ENCODE data around the gene PGAP1.

The PGAP1 gene

GRCh38 chr2:196873511-196873910, 53.0 kb downstream of the PGAP1 start:
- Histone ChIP-seq H3K9ac (ENCODE audit: low read depth, low read length, poor library complexity) (no peak overlapping the region), H2AK5ac (ENCODE audit: low read depth, low read length) (no peak overlapping the region), H2BK120ac (ENCODE audit: low read depth, low read length) (no peak overlapping the region), H3K4me1 (ENCODE audit: control insufficient read depth in 2 of 2, insufficient read depth in 1 of 2, low read depth in 1 of 2, low read length in 2 of 2) (no peaks in the 10 kb centered on the region), H3K27ac (replicated peaks; ENCODE audit: low read length) (no peak overlapping the region), H3K36me3 (replicated peaks in 1 of 2; ENCODE audit: control insufficient read depth in 2 of 2, insufficient read depth in 2 of 2, low read length in 2 of 2) (peaks cover 8 to 97% of the 10 kb centered on the region in 2 donors), H3K4me3 (ENCODE audit: low read length in 2 of 2) (no peak overlapping the region), H4K8ac (ENCODE audit: low read depth, low read length) (no peak overlapping the region), H3K23ac (ENCODE audit: low read depth, low read length, poor library complexity) (no peak overlapping the region), H3K4me2 (ENCODE audit: insufficient read depth, low read length, poor library complexity, severe bottlenecking) (no peak overlapping the region), H4K91ac (ENCODE audit: low read depth, low read length, poor library complexity) (no peak overlapping the region), H3K4ac (ENCODE audit: low read length) (no peak overlapping the region), H2BK12ac (ENCODE audit: low read length) (no peak overlapping the region), H2BK5ac (ENCODE audit: low read length) (no peak overlapping the region), H2BK15ac (ENCODE audit: low read length) (no peak overlapping the region), H3K14ac (ENCODE audit: low read length) (no peak overlapping the region), H3K18ac (ENCODE audit: low read length) (no peak overlapping the region), H3K79me1 (ENCODE audit: low read depth, low read length) (no peaks in the 10 kb centered on the region), H3K27me3 (ENCODE audit: control insufficient read depth in 3 of 3, insufficient read depth in 3 of 3, low read depth in 1 of 3, low read length in 3 of 3) (no peaks in the 10 kb centered on the region), H3K9me3 (replicated peaks in 1 of 2; ENCODE audit: control insufficient read depth in 2 of 2, insufficient read depth in 1 of 2, low read depth in 1 of 2, low read length in 2 of 2) (no peaks in the 10 kb centered on the region), H2AFZ (ENCODE audit: low read length) (no peak overlapping the region)
- DNase-seq (ENCODE audit: low spot score): no peak
- no CpG with 5 or more reads among the region's 1 CpG for WGBS, 2 donors (ENCODE audit: extremely low coverage in 2 of 2, insufficient read length in 2 of 2, insufficient replicate concordance in 1 of 2)

- H2AFZ ChIP-seq (ENCODE audit: low read length): no peak overlapping the region
- H3K14ac ChIP-seq (ENCODE audit: low read length): no peak overlapping the region
- no peak overlapping the region for H4K8ac ChIP-seq (ENCODE audit: low read depth, low read length)
- no peak overlapping the region for H2BK120ac ChIP-seq (ENCODE audit: low read depth, low read length)
- no peak overlapping the region for H3K18ac ChIP-seq (ENCODE audit: low read length)
- H2BK15ac ChIP-seq (ENCODE audit: low read length): no peak overlapping the region
- H3K9me3 ChIP-seq (replicated peaks in 1 of 2; ENCODE audit: control insufficient read depth in 2 of 2, insufficient read depth in 1 of 2, low read depth in 1 of 2, low read length in 2 of 2): peaks cover 0 to 13% of the 10 kb centered on the region in 2 donors
- no peak overlapping the region for H2BK12ac ChIP-seq (ENCODE audit: low read length)
- H3K27ac ChIP-seq (replicated peaks; ENCODE audit: low read length): no peak overlapping the region
- no peak overlapping the region for H3K4ac ChIP-seq (ENCODE audit: low read length)
- no peak for DNase-seq (ENCODE audit: low spot score)
- H3K4me3 ChIP-seq (ENCODE audit: low read length in 2 of 2): no peak overlapping the region
- no CpG with 5 or more reads among the region's 1 CpG for WGBS, 2 donors (ENCODE audit: extremely low coverage in 2 of 2, insufficient read length in 2 of 2, insufficient replicate concordance in 1 of 2)
- no peaks in the 10 kb centered on the region for H3K27me3 ChIP-seq (ENCODE audit: control insufficient read depth in 3 of 3, insufficient read depth in 3 of 3, low read depth in 1 of 3, low read length in 3 of 3)
- H3K9ac ChIP-seq (ENCODE audit: low read depth, low read length, poor library complexity): no peak overlapping the region
- H3K79me1 ChIP-seq (ENCODE audit: low read depth, low read length): no peaks in the 10 kb centered on the region
- no peak overlapping the region for H2BK5ac ChIP-seq (ENCODE audit: low read length)
- H3K23ac ChIP-seq (ENCODE audit: low read depth, low read length, poor library complexity): no peak overlapping the region
- no peaks in the 10 kb centered on the region for H3K4me1 ChIP-seq (ENCODE audit: control insufficient read depth in 2 of 2, insufficient read depth in 1 of 2, low read depth in 1 of 2, low read length in 2 of 2)
- no peak overlapping the region for H2AK5ac ChIP-seq (ENCODE audit: low read depth, low read length)
- no peak overlapping the region for H3K4me2 ChIP-seq (ENCODE audit: insufficient read depth, low read length, poor library complexity, severe bottlenecking)
- no peak overlapping the region for H4K91ac ChIP-seq (ENCODE audit: low read depth, low read length, poor library complexity)
- H3K36me3 ChIP-seq (replicated peaks in 1 of 2; ENCODE audit: control insufficient read depth in 2 of 2, insufficient read depth in 2 of 2, low read length in 2 of 2): peaks cover 3 to 88% of the 10 kb centered on the region in 2 donors
Measured at GRCh38 chr2:196854629-196855028, 71.9 kb downstream of the PGAP1 start.

- H2AFZ ChIP-seq (ENCODE audit: low read length): no peak overlapping the region
- peaks cover 3 to 88% of the 10 kb centered on the region in 2 donors for H3K36me3 ChIP-seq (replicated peaks in 1 of 2; ENCODE audit: control insufficient read depth in 2 of 2, insufficient read depth in 2 of 2, low read length in 2 of 2)
- H3K23ac ChIP-seq (ENCODE audit: low read depth, low read length, poor library complexity): no peak overlapping the region
- peaks cover 0 to 2% of the 10 kb centered on the region in 2 donors for H3K9me3 ChIP-seq (replicated peaks in 1 of 2; ENCODE audit: control insufficient read depth in 2 of 2, insufficient read depth in 1 of 2, low read depth in 1 of 2, low read length in 2 of 2)
- no peak overlapping the region for H3K27ac ChIP-seq (replicated peaks; ENCODE audit: low read length)
- no CpG with 5 or more reads among the region's 4 CpGs for WGBS, 2 donors (ENCODE audit: extremely low coverage in 2 of 2, insufficient read length in 2 of 2, insufficient replicate concordance in 1 of 2)
- no peaks in the 10 kb centered on the region for H3K79me1 ChIP-seq (ENCODE audit: low read depth, low read length)
- H2BK5ac ChIP-seq (ENCODE audit: low read length): no peak overlapping the region
- no peak overlapping the region for H4K91ac ChIP-seq (ENCODE audit: low read depth, low read length, poor library complexity)
- H2BK12ac ChIP-seq (ENCODE audit: low read length): no peak overlapping the region
- H2BK15ac ChIP-seq (ENCODE audit: low read length): no peak overlapping the region
- H3K4me3 ChIP-seq (ENCODE audit: low read length in 2 of 2): no peak overlapping the region
- H3K4ac ChIP-seq (ENCODE audit: low read length): no peak overlapping the region
- no peak overlapping the region for H4K8ac ChIP-seq (ENCODE audit: low read depth, low read length)
- no peaks in the 10 kb centered on the region for H3K4me1 ChIP-seq (ENCODE audit: control insufficient read depth in 2 of 2, insufficient read depth in 1 of 2, low read depth in 1 of 2, low read length in 2 of 2)
- no peaks in the 10 kb centered on the region for H3K27me3 ChIP-seq (ENCODE audit: control insufficient read depth in 3 of 3, insufficient read depth in 3 of 3, low read depth in 1 of 3, low read length in 3 of 3)
- H3K4me2 ChIP-seq (ENCODE audit: insufficient read depth, low read length, poor library complexity, severe bottlenecking): no peak overlapping the region
- H3K18ac ChIP-seq (ENCODE audit: low read length): no peak overlapping the region
- H2AK5ac ChIP-seq (ENCODE audit: low read depth, low read length): no peak overlapping the region
- H2BK120ac ChIP-seq (ENCODE audit: low read depth, low read length): no peak overlapping the region
- no peak for DNase-seq (ENCODE audit: low spot score)
- H3K9ac ChIP-seq (ENCODE audit: low read depth, low read length, poor library complexity): no peak overlapping the region
- no peak overlapping the region for H3K14ac ChIP-seq (ENCODE audit: low read length)
Measured at GRCh38 chr2:196853301-196854087, 73.0 kb downstream of the PGAP1 start.

- no peak overlapping the region for H2AK5ac ChIP-seq (ENCODE audit: low read depth, low read length)
- no peak for DNase-seq (ENCODE audit: low spot score)
Measured at GRCh38 chr2:196851088-196851487, 75.4 kb downstream of the PGAP1 start.

More at GRCh38 chr2:196851088-196851487, 75.4 kb downstream of the PGAP1 start:
- H2BK15ac ChIP-seq (ENCODE audit: low read length): no peak overlapping the region
- no peak overlapping the region for H3K4me3 ChIP-seq (ENCODE audit: low read length in 2 of 2)
- no peak overlapping the region for H3K9ac ChIP-seq (ENCODE audit: low read depth, low read length, poor library complexity)
- no peak overlapping the region for H3K14ac ChIP-seq (ENCODE audit: low read length)
- no peak overlapping the region for H2BK5ac ChIP-seq (ENCODE audit: low read length)
- H3K27me3 ChIP-seq (ENCODE audit: control insufficient read depth in 3 of 3, insufficient read depth in 3 of 3, low read depth in 1 of 3, low read length in 3 of 3): no peaks in the 10 kb centered on the region
- no peak overlapping the region for H3K23ac ChIP-seq (ENCODE audit: low read depth, low read length, poor library complexity)
- H3K79me1 ChIP-seq (ENCODE audit: low read depth, low read length): no peaks in the 10 kb centered on the region
- no peak overlapping the region for H3K27ac ChIP-seq (replicated peaks; ENCODE audit: low read length)
- H3K4me1 ChIP-seq (ENCODE audit: control insufficient read depth in 2 of 2, insufficient read depth in 1 of 2, low read depth in 1 of 2, low read length in 2 of 2): no peaks in the 10 kb centered on the region
- H2BK12ac ChIP-seq (ENCODE audit: low read length): no peak overlapping the region
- no peak overlapping the region for H3K4me2 ChIP-seq (ENCODE audit: insufficient read depth, low read length, poor library complexity, severe bottlenecking)
- H3K9me3 ChIP-seq (replicated peaks in 1 of 2; ENCODE audit: control insufficient read depth in 2 of 2, insufficient read depth in 1 of 2, low read depth in 1 of 2, low read length in 2 of 2): no peaks in the 10 kb centered on the region
- peaks cover 6 to 89% of the 10 kb centered on the region in 2 donors for H3K36me3 ChIP-seq (replicated peaks in 1 of 2; ENCODE audit: control insufficient read depth in 2 of 2, insufficient read depth in 2 of 2, low read length in 2 of 2)
- H3K18ac ChIP-seq (ENCODE audit: low read length): no peak overlapping the region
- no CpG with 5 or more reads among the region's 1 CpG for WGBS, 2 donors (ENCODE audit: extremely low coverage in 2 of 2, insufficient read length in 2 of 2, insufficient replicate concordance in 1 of 2)
- H4K91ac ChIP-seq (ENCODE audit: low read depth, low read length, poor library complexity): no peak overlapping the region
- H4K8ac ChIP-seq (ENCODE audit: low read depth, low read length): no peak overlapping the region
- no peak overlapping the region for H2BK120ac ChIP-seq (ENCODE audit: low read depth, low read length)
- no peak overlapping the region for H2AFZ ChIP-seq (ENCODE audit: low read length)
- H3K4ac ChIP-seq (ENCODE audit: low read length): no peak overlapping the region
